HG03108 (cell line): ENCODE results near the gene CORO1C.
A peak's percentile ranks its signal among the peaks of the same experiment; 100 is the strongest.

Experiments used
- ATAC-seq: cut with Tn5 transposase; IDR thresholded peaks from one replicate; pipeline ENCODE4 v1.9.1; 2021; ENCODE audit warnings: moderate library complexity; ENCODE audit not compliant: unreplicated experiment

The CORO1C gene

GRCh38 chr12:108700833-108701541 lies 30.3 kb downstream of the CORO1C start:
- no peak for ATAC-seq

GRCh38 chr12:108699955-108700563 lies 31.3 kb downstream of the CORO1C start:
- no peak for ATAC-seq

DNA sequence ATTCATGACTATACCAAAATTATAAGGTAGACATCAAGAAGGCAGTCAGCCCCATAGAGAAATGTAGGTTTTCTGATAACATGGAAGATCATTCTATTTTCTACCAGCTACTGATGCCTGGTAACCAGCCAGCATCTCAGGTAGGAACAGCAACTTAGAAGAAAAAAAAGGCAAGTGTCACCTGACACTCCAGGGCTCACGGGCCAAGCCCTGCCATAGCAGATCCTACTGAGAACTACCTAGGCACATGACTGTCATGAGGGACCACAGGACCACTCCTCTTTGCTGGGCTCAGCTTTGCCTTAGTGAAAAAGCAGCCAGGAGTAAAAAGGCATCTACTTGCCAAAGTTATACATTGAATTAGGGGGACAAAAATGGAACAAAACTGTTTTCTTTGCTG lies 33.4 kb downstream of the CORO1C start:
- ATAC-seq, result no peak

DNA sequence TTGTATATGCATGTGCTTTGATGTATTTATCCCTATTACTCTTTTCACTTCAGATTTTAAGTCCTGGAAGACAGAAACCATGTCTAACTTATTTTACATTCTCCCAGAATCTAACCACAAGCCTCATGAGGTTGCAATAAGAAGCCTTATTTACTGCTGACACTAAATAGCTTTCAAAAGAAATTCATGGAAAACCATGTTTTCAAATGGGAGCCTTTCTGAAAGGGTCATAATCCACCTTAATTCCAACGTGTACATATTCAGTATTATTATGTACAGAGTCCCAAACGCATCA lies 34.4 kb downstream of the CORO1C start:
- no peak for ATAC-seq

- ATAC-seq, result no peak
Measured at GRCh38 chr12:108696111-108696995, 35.0 kb downstream of the CORO1C start.

GRCh38 chr12:108694812-108695278 lies 36.5 kb downstream of the CORO1C start:
- no peak for ATAC-seq

DNA sequence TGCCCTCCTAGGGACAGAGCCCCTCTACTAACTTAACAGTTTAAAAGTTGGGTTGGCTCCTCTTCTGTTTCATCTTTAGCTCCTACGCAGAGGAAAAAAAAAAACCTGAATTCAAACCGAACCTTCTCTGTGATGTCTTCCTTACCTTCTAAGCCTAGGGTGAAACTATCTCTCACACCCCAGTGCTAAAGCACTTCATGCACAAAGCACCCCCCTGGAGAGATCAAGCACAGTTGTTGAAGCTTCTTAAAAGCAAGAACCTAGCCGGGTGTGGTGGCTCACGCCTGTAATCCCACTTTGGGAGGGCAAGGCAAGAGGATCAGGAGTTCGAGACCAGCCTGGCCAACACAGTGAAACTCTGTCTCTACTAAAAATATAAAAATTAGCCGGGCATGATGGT lies 37.6 kb downstream of the CORO1C start:
- no peak for ATAC-seq

DNA sequence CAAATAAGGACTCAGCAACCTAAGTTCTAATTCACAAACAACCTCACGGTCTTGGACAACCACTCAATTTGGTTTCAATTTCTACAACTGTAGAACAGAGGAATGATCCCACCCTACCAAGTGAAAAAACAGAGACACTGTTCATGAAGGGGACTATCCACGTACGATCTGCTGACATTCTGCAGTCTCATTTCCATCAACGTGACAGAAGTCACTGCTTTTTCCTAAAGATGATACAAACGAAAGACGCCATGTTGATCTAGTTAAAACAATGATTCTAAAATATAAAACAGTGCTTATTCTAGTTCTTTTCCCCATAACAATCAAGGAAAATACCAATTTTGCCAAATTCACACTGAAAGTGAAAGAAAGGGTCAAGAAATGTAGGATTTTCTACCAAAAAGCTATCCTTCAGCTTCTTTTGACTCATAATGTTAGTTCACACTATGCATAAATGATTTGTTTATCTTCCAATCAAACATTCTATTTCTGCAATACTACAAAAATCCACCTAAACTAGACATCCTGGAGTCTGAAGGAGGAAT lies 38.1 kb downstream of the CORO1C start:
- ATAC-seq, result no peak

DNA sequence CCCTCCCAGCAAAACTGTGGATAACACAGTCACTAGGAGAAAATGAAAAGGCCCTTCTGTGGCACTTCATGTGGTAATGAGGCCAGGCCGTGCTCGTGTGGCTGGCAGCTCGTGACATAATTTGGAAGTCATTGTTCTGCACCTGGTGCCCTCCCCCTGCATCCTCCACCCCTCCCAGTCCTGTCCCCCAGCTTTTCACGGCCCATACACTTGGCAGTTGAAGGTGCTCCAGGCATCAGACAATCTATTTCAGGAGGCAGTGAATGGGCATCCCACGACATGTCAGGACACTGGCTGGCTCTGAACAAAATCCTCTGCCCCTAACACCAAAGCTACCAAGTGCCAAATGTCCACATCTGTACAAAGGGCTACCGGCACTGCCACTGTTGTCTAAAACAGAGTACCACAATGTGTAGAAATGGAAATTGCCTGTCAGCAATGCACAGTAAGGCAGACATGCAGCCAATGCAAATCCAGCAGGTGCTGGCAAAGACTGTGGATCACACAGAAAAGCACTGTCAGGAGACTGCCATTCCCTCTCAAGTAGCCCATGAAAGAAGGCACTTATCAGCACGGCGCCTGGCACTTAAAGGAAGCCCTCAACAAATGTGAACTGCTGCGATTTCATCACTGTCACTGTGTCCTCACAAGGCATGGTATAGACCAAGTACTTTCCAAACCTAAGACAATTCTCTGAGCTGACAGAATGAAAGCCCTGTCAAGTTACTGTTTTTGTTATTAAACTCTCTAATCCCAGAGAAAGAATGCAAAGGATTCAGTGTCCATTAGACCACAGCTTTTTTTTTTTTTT lies 39.1 kb downstream of the CORO1C start:
- ATAC-seq, result peak; percentile 9

GRCh38 chr12:108691175-108691997 lies 39.9 kb downstream of the CORO1C start:
- peak; percentile 79 for ATAC-seq

DNA sequence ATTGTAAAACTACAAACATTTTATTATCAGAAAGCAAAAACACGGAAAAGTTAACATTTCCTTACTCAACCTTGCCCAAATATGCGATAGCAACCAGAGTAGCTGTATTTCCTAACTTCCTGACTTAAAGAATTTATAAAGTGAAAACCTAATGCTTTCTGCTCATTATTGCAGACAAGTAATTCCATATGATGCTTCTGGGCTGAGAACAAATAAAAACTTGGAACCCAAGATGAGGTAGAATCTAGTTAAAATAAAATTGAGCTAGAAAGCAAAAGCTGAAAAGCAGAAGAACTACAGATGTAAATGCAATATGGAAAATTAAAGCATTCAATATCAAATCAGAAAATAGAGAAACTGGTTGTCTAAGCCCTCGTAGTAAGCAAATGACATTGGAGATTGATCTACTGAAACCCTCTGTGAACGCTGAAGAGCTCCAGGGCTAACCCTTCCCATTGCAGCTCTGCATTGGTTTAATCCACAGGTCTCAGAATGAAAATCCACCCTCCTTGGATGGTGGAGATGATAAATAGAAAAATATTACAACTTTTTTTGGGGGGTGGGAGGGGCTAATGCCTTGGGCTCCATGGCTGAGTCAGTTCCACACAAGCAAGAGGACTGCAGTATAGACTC lies 40.7 kb downstream of the CORO1C start:
- no peak for ATAC-seq

- no peak for ATAC-seq
Measured at GRCh38 chr12:108690191-108690518, 41.2 kb downstream of the CORO1C start.

- ATAC-seq, result no peak
Measured at GRCh38 chr12:108689314-108690190, 41.8 kb downstream of the CORO1C start.

DNA sequence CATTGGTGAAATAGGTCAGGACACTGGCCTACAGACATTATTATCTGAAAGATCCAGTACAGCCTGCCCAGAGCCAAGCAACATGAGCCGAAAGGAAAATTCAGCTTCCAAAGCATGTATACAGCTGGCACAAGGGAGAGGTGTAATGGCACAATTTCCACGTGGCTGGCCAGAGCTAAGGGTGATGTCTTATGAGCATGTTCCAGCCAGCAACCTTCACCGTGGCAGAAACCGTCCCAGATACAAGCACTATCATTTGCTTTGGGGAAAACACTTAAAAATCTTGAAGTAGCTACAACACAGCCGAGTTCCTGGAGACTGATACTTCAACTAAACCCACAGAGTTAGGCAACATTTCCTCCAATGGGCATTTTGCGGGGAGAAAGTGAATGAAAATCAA lies 44.5 kb downstream of the CORO1C start:
- no peak for ATAC-seq

DNA sequence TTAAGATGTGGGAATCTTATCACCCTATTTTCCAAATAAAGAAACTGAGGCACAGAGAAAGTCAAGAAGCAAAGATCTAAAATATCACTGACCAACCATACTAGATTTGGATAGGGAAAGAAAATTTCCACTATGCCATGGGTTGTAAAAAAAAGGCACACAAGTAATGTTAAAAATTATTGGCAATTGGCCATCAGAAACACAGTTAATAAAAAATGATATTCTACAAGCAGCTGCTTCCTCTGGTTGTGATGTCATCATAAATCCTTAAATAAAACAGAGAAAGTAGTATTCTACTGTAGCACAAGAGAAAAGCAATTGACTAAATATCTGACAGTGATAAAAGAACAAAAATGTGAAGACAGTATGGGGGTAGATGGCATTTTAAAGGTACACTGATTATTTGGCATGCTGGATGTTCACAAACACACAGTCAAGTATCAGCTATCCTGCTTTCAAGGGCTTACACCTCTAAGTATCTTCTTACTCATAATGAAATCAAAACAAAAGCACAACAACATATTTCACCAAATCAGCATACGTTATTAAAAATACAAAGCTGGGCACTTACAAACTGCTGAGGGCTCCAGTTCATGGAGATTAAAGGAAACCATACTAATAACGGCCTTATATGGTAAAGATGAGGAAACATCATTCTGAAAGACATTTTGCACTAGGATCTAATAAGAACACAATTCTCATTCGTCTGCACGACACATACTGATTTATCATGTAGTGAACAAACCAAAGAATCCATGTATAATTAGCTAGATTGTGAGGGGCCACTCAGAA lies 45.7 kb downstream of the CORO1C start:
- ATAC-seq, result no peak

- no peak for ATAC-seq
Measured at GRCh38 chr12:108683906-108684556, 47.3 kb downstream of the CORO1C start.

DNA sequence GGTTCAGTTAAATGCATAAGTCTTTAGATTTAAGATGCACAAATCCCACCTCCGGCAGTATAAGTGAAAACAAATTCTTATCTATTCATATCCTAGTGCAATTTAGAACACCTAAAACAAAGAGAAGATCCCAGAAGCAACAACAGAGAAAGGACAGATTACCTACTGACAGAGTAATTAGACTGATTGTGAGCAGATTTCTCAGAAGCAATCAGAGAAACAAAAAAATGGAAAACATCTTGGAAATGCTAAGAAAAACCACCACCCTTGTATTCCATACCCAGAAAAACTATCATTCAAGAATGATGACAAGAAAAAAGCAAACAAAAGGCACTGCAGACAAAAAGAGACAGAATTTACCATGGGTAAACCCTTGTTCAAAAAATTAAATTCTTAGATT lies 50.0 kb downstream of the CORO1C start:
- ATAC-seq, result no peak
